ENCODE results near the gene COL5A2. TPM values are rescaled to one million over a fixed set of nuclear protein-coding genes. Genes with fewer than 3 reads are reported as not detected.

The COL5A2 gene
- total RNA-seq, 1 donor from 2014 or later: 64.2 TPM

DNA sequence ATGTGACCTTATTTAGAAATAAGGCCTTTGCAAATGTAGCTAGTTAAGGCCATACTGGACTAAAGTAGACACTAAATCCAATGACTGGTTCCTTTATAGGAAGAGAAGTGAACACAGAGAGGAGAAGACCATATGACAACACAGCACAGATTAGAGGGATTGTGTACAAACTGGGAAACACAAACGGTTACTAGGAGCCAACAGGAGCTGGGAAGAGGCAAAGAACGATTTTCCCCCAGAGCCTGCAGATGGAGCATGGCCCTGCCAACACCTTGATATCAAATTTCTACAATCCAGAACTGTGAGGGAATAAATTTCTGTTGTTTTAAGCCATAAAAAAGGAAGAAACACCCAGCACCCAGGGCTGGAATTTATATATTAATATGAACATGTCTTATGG lies 38.7 kb upstream of the COL5A2 start:
- no peaks in the 10 kb centered on the region for H3K9me3 ChIP-seq
- no peak overlapping the region for H3K27ac ChIP-seq
- H3K27me3 ChIP-seq: no peaks in the 10 kb centered on the region
- no peak overlapping the region for H3K4me3 ChIP-seq
- no peak for DNase-seq (ENCODE audit: low spot score in 2 of 2)
- no peaks in the 10 kb centered on the region for H3K36me3 ChIP-seq
- peaks cover 0 to 8% of the 10 kb centered on the region in 2 donors for H3K4me1 ChIP-seq
- intact Hi-C loops (cut with DNase I): loop anchor here (10.0 kb wide), 1 partner anchor 1667 kb away; the partner anchor contains the start of gene GLS
- TF ChIP-seq, protein P1, sequence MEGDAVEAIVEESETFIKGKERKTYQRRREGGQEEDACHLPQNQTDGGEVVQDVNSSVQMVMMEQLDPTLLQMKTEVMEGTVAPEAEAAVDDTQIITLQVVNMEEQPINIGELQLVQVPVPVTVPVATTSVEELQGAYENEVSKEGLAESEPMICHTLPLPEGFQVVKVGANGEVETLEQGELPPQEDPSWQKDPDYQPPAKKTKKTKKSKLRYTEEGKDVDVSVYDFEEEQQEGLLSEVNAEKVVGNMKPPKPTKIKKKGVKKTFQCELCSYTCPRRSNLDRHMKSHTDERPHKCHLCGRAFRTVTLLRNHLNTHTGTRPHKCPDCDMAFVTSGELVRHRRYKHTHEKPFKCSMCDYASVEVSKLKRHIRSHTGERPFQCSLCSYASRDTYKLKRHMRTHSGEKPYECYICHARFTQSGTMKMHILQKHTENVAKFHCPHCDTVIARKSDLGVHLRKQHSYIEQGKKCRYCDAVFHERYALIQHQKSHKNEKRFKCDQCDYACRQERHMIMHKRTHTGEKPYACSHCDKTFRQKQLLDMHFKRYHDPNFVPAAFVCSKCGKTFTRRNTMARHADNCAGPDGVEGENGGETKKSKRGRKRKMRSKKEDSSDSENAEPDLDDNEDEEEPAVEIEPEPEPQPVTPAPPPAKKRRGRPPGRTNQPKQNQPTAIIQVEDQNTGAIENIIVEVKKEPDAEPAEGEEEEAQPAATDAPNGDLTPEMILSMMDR (IDR thresholded peaks at IDR 0.05): no peak

DNA sequence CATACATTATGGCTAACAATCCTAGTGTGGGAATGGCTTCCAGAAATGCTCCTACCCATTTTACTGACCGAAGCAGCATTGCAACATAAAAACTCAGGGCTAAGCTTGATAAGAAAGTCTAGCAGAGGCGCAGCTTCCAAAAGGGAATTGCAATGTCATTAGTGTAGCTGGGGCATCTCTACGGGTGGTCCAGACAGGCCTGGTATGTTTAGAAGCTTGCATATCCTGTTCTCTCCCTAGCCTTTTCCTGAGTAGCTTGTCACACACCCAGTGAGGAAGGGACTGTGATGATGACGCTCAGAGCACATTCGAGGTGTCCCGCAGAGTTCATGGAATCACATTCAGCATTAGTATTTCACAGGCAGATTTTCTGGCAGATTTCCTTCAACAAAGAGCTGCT lies 38.0 kb upstream of the COL5A2 start:
- H3K27ac ChIP-seq: no peak overlapping the region
- H3K27me3 ChIP-seq: no peaks in the 10 kb centered on the region
- intact Hi-C loops (cut with DNase I): loop anchor here (10.0 kb wide), 1 partner anchor 1667 kb away; the partner anchor contains the start of gene GLS
- no peaks in the 10 kb centered on the region for H3K9me3 ChIP-seq
- TF ChIP-seq, protein P1 (IDR thresholded peaks at IDR 0.05): no peak
- no peaks in the 10 kb centered on the region for H3K36me3 ChIP-seq
- H3K4me3 ChIP-seq: no peak overlapping the region
- H3K4me1 ChIP-seq: peaks cover 0 to 8% of the 10 kb centered on the region in 2 donors
- DNase-seq (ENCODE audit: low spot score in 2 of 2): no peak

DNA sequence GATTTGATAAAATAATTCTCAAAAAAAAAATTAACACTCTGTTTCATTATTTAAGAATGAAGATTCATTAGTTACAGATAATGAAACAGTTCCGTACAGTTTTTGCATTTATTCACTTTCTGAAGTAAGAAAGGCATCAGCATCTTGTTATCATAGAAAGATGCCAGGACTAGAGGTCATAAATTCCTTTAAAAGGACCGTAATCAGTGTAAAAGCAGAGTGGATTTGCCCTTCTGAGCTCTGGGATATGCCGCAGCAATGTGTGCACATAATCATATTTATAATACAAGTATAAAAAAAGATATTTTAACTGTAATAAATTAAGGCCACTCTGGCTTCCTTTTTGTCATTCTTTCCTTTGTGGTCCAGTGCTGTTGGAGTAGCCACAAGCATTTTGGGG lies 37.5 kb upstream of the COL5A2 start:
- H3K4me3 ChIP-seq: no peak overlapping the region
- DNase-seq (ENCODE audit: low spot score in 2 of 2): no peak
- H3K27me3 ChIP-seq: no peaks in the 10 kb centered on the region
- TF ChIP-seq, protein P1 (IDR thresholded peaks at IDR 0.05): no peak
- no peaks in the 10 kb centered on the region for H3K36me3 ChIP-seq
- intact Hi-C loops (cut with DNase I): loop anchor here (10.0 kb wide), 1 partner anchor 1668 kb away; the partner anchor contains the start of gene GLS
- H3K27ac ChIP-seq: no peak overlapping the region
- peaks cover 0 to 6% of the 10 kb centered on the region in 2 donors for H3K4me1 ChIP-seq
- H3K9me3 ChIP-seq: no peaks in the 10 kb centered on the region

DNA sequence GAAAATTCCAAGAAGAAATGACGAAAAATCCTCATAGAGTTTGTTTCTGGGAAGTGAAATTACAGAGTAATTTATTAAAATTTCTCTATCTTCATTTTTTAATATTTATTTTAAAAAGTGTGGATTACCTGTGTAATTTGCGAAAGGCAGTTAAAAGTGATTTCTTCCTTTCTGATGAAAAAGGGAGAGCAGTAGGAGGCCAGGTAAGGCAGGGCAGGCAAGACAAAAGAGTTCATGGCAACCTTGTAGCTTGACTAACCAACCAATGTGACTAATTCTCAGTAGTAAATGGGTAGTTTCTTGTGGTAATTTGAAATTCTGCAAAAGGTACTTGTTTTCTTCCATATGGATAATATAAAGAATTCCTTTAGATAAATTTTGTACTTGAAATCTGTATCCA lies 34.9 kb upstream of the COL5A2 start:
- Histone ChIP-seq H3K27ac (no peak overlapping the region), H3K27me3 (no peaks in the 10 kb centered on the region), H3K4me1 (peaks cover 0 to 13% of the 10 kb centered on the region in 2 donors), H3K4me3 (no peak overlapping the region), H3K36me3 (no peaks in the 10 kb centered on the region), H3K9me3 (no peaks in the 10 kb centered on the region)
- TF ChIP-seq, protein P1 (IDR thresholded peaks at IDR 0.05): no peak
- no peak for DNase-seq (ENCODE audit: low spot score in 2 of 2)
- intact Hi-C loops (cut with DNase I): loop anchor here (10.0 kb wide), 1 partner anchor 1670 kb away; the partner anchor contains the start of gene GLS

DNA sequence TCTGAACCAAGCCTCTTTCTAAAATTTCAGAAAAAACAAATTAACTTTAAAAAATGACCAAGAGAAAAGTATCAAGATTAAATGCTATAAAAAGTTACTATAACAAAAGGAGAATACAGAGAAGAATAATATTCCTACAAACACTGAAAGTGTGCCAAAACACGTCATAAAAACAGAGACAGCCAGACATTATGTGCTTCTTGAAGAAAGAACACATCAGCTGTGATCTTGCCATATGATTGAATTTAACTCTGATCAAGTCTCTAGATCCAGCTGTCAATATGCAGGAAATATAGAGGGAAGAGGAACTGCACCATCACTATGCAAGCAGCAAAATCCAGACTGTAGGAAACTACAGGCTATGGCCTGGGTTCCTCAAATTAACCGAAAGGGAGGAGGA lies 33.7 kb upstream of the COL5A2 start:
- no peaks in the 10 kb centered on the region for H3K36me3 ChIP-seq
- no peak overlapping the region for H3K27ac ChIP-seq
- H3K4me3 ChIP-seq: no peak overlapping the region
- no peaks in the 10 kb centered on the region for H3K27me3 ChIP-seq
- TF ChIP-seq, protein P1 (IDR thresholded peaks at IDR 0.05): no peak
- intact Hi-C loops (cut with DNase I): loop anchor here (10.0 kb wide), 1 partner anchor 1672 kb away; the partner anchor contains the start of gene GLS
- no peak for DNase-seq (ENCODE audit: low spot score in 2 of 2)
- peaks cover 0 to 21% of the 10 kb centered on the region in 2 donors for H3K4me1 ChIP-seq
- no peaks in the 10 kb centered on the region for H3K9me3 ChIP-seq

All from ascending aorta (tissue), 2 donors.